SK-N-SH (cell line): Measurements from ENCODE around the gene EGFLAM. TPM values are rescaled to one million over a fixed set of nuclear protein-coding genes. Genes with fewer than 3 reads are reported as not detected.

Experiments
- CTCF ChIA-PET: fragments of 300-600, 350-600 bp; formaldehyde crosslinking; extraction: SDS; loops from one replicate; lab custom pipeline; 2021; lab: Yijun Ruan, JAX
- POLR2A ChIA-PET: fragments of 350-600 bp; sonication (Branson Sonifier 250); formaldehyde crosslinking; extraction: SDS; loops from one replicate; lab custom pipeline; 2020; ENCODE audit warnings: antibody characterized with exemption, inconsistent platforms; lab: Yijun Ruan, JAX
- DNase-seq: peaks from one replicate; pipeline ENCODE4 v3.0.0; 2012
- H2AFZ ChIP-seq: fragments of 200-600 bp; sonication (generic); 2 replicates; pipeline ENCODE4 v1.8.1; 2016; ENCODE audit warnings: antibody characterized with exemption, mild to moderate bottlenecking, low read depth
- H3F3A ChIP-seq: fragments of 200-600 bp; sonication (generic); replicated peaks from 2 replicates; pipeline ENCODE3; 2016; ENCODE audit warnings: antibody characterized with exemption, mild to moderate bottlenecking; ENCODE audit not compliant: insufficient read depth
- H3K27ac ChIP-seq, 2 experiments: fragments of 200-500 bp in 1 of 2; fragments of 200-600 bp in 1 of 2; sonication (Bioruptor generic) in 1 of 2; sonication (generic), shearing (Covaris generic) in 1 of 2; 2 replicates each; pipeline versions ENCODE4 v1.5.1 to v1.6.1; 2014 to 2016; ENCODE audit warnings: low read depth in 2 of 2, inconsistent platforms in 1 of 2, low read length in 1 of 2, mild to moderate bottlenecking in 1 of 2, mixed read lengths in 1 of 2
- H3K27me3 ChIP-seq: fragments of 200-600 bp; sonication (generic), shearing (Covaris generic); 2 replicates; pipeline ENCODE4 v1.6.1; 2016; ENCODE audit warnings: mixed run types; ENCODE audit not compliant: insufficient read depth
- H3K36me3 ChIP-seq, 2 experiments: fragments of 200-500 bp in 1 of 2; fragments of 200-600 bp in 1 of 2; sonication (Bioruptor generic) in 1 of 2; sonication (generic) in 1 of 2; replicated peaks in 1 of 2; 2 replicates each; pipeline versions ENCODE3 to v1.5.1; 2014 to 2016; ENCODE audit warnings: low read length in 1 of 2, mild to moderate bottlenecking in 1 of 2; ENCODE audit not compliant: insufficient read depth in 2 of 2, control insufficient read depth in 1 of 2
- H3K4me1 ChIP-seq, 2 experiments: fragments of 200-500 bp in 1 of 2; fragments of 200-600 bp in 1 of 2; sonication (Bioruptor generic) in 1 of 2; sonication (generic), shearing (Covaris generic) in 1 of 2; 2 replicates each; pipeline versions ENCODE4 v1.5.1 to v1.6.1; 2014 to 2016; ENCODE audit warnings: low read depth in 1 of 2, low read length in 1 of 2, mixed run types in 1 of 2; ENCODE audit not compliant: insufficient read depth in 2 of 2, control insufficient read depth in 1 of 2
- H3K4me2 ChIP-seq: fragments of 200-600 bp; sonication (generic), shearing (Covaris generic); 2 replicates; pipeline ENCODE4 v1.6.1; 2017; ENCODE audit warnings: mixed run types
- H3K4me3 ChIP-seq, 2 experiments: fragments of 200-500 bp in 1 of 2; fragments of 200-600 bp in 1 of 2; sonication (Bioruptor generic) in 1 of 2; sonication (generic), shearing (Covaris generic) in 1 of 2; 2 replicates each; pipeline versions ENCODE4 v1.5.1 to v1.8.1; 2014 to 2016; ENCODE audit warnings: low read depth in 2 of 2, inconsistent platforms in 1 of 2, low read length in 1 of 2, mild to moderate bottlenecking in 1 of 2, mixed read lengths in 1 of 2, moderate library complexity in 1 of 2
- H3K79me2 ChIP-seq: fragments of 200-600 bp; sonication (generic); 2 replicates; pipeline ENCODE4 v1.8.1; 2017; ENCODE audit warnings: mild to moderate bottlenecking; ENCODE audit not compliant: insufficient read depth
- H3K9ac ChIP-seq: fragments of 200-600 bp; sonication (generic); 2 replicates; pipeline ENCODE4 v1.6.1; 2017; ENCODE audit warnings: mixed run types
- H3K9me2 ChIP-seq: fragments of 200-600 bp; sonication (generic); 2 replicates; pipeline ENCODE4 v1.6.1; 2017; ENCODE audit warnings: mixed run types
- H3K9me3 ChIP-seq: fragments of 200-600 bp; sonication (generic); 2 replicates; pipeline ENCODE4 v1.6.1; 2017; ENCODE audit warnings: mixed run types, mild to moderate bottlenecking, moderate library complexity
- H4K20me1 ChIP-seq: fragments of 200-600 bp; sonication (generic); 2 replicates; pipeline ENCODE4 v1.6.1; 2017; ENCODE audit warnings: mild to moderate bottlenecking, mixed run types; ENCODE audit not compliant: insufficient read depth
- CHD2 ChIP-seq: fragments of 150-350 bp; IDR thresholded peaks from 2 replicates; pipeline ENCODE4 v1.6.1; 2018; ENCODE audit warnings: low read length; ENCODE audit not compliant: partially characterized antibody
- ELF1 ChIP-seq: IDR thresholded peaks from 2 replicates; pipeline ENCODE4 v1.4.0; 2012
- GABPA ChIP-seq: IDR thresholded peaks from 2 replicates; pipeline ENCODE4 v1.4.0; 2012; ENCODE audit warnings: low read depth, mild to moderate bottlenecking
- MEF2A ChIP-seq: IDR thresholded peaks from 2 replicates; pipeline ENCODE4 v1.4.0; 2012; ENCODE audit warnings: low read depth, borderline replicate concordance
- RAD21 ChIP-seq: IDR thresholded peaks from 2 replicates; pipeline ENCODE4 v1.6.1; 2012; ENCODE audit warnings: mild to moderate bottlenecking, low read length
- RCOR1 ChIP-seq: fragments of 150-350 bp; IDR thresholded peaks from 2 replicates; pipeline ENCODE4 v1.6.1; 2017; ENCODE audit warnings: antibody characterized with exemption, low read length
- RXRA ChIP-seq: IDR thresholded peaks from 2 replicates; pipeline ENCODE4 v1.4.0; 2012; ENCODE audit warnings: low read depth, mild to moderate bottlenecking, borderline replicate concordance
- SMC3 ChIP-seq: IDR thresholded peaks from 2 replicates; pipeline ENCODE4 v1.6.1; 2012; ENCODE audit warnings: low read depth, low read length, improper control_type of control experiment
- TCF12 ChIP-seq: IDR thresholded peaks from 2 replicates; pipeline ENCODE4 v1.4.0; 2012
- YY1 ChIP-seq: IDR thresholded peaks from 2 replicates; pipeline ENCODE4 v1.4.0; 2012; ENCODE audit warnings: low read depth, mild to moderate bottlenecking
- WGBS: methylation state at CpG from one replicate; pipeline ENCODE4 v1.1.6; 2017; ENCODE audit warnings: low lambda C conversion rate; 5-methylcytosine and 5-hydroxymethylcytosine counted together
- polyA plus RNA-seq, 3 experiments: library from polyadenylated mRNA; depleted of rRNA; stranded (reverse); fragments of >200 nt; gene quantifications; 2 replicates each; pipeline ENCODE4 v1.2.3, GENCODE V29; 2012
- TF ChIP-seq, protein P1 (sequence below): fragments of 200-600 bp; sonication (generic); IDR thresholded peaks from 2 replicates; pipeline ENCODE4 v1.6.1; 2017; ENCODE audit warnings: antibody characterized with exemption, mild to moderate bottlenecking, moderate library complexity
- TF ChIP-seq, protein P2 (sequence below): IDR thresholded peaks from 2 replicates; pipeline ENCODE4; 2012

The EGFLAM gene
- polyA plus RNA-seq, 1 of the 3 experiments (the other 2 are of a cell fraction) = 0.05 TPM

DNA sequence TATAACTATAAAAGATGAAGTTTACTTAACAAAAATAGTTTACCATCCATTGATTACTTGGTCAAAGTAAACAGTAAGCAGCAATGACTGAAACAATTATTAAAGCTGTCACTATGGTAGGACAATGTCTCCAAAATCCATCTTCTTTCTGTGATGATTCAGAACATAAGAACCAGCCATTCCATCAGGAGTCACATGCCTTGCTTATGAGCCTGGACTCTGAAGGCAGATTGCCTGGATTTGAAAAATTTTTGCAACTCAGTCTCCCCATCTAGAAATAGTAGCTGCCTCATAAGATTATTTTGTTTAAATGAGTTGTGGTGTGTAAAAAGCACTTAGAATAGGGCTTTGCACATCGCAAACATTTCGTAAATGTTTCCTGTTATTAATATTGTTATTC lies 161.9 kb downstream of the EGFLAM start:
- Histone ChIP-seq H3K79me2 (no peaks in the 10 kb centered on the region), H3K9ac (no peak overlapping the region), H4K20me1 (no peaks in the 10 kb centered on the region), H3K4me2 (no peak overlapping the region), H3K4me3 (no peak overlapping the region), H3K36me3 (no peaks in the 10 kb centered on the region), H3K4me1 (peaks cover 3 to 7% of the 10 kb centered on the region in 2 experiments; a peak in 1 of 4 replicates), H3K9me3 (no peaks in the 10 kb centered on the region), H3K27ac (no peak overlapping the region), H3F3A (no peaks in the 10 kb centered on the region), H3K9me2 (no peaks in the 10 kb centered on the region), H2AFZ (no peak overlapping the region), H3K27me3 (no peaks in the 10 kb centered on the region)
- ChIA-PET POLR2A (no interaction called here), CTCF (interaction anchor here (0.7 to 10.7 kb wide), 51 partner anchors 9 to 661 kb away, joined by 3 to 135 read pairs (median 4); no protein-coding TSS in a partner anchor)
- WGBS = 94% methylated on average over 2 of the region's 2 CpGs
- TF ChIP-seq GABPA (no peak), TCF12 (no peak)
- no peak for DNase-seq

GRCh38 chr5:38420691-38421390 lies 162.5 kb downstream of the EGFLAM start:
- Histone ChIP-seq H3K27ac (no peak overlapping the region), H3K9me3 (no peaks in the 10 kb centered on the region), H3K4me3 (no peak overlapping the region), H3K9me2 (no peaks in the 10 kb centered on the region), H2AFZ (no peak overlapping the region), H3K36me3 (no peaks in the 10 kb centered on the region), H3K9ac (no peak overlapping the region), H3K27me3 (no peaks in the 10 kb centered on the region), H3K4me2 (no peak overlapping the region), H3K79me2 (no peaks in the 10 kb centered on the region), H3K4me1 (peaks cover 3 to 7% of the 10 kb centered on the region in 2 experiments; a peak in 1 of 4 replicates), H3F3A (no peaks in the 10 kb centered on the region), H4K20me1 (no peaks in the 10 kb centered on the region)
- TF ChIP-seq RAD21 = peak; percentile 79
- TF ChIP-seq RCOR1 = no peak
- TF ChIP-seq, protein P1, sequence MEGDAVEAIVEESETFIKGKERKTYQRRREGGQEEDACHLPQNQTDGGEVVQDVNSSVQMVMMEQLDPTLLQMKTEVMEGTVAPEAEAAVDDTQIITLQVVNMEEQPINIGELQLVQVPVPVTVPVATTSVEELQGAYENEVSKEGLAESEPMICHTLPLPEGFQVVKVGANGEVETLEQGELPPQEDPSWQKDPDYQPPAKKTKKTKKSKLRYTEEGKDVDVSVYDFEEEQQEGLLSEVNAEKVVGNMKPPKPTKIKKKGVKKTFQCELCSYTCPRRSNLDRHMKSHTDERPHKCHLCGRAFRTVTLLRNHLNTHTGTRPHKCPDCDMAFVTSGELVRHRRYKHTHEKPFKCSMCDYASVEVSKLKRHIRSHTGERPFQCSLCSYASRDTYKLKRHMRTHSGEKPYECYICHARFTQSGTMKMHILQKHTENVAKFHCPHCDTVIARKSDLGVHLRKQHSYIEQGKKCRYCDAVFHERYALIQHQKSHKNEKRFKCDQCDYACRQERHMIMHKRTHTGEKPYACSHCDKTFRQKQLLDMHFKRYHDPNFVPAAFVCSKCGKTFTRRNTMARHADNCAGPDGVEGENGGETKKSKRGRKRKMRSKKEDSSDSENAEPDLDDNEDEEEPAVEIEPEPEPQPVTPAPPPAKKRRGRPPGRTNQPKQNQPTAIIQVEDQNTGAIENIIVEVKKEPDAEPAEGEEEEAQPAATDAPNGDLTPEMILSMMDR = peak; percentile 86
- TF ChIP-seq, protein P2, sequence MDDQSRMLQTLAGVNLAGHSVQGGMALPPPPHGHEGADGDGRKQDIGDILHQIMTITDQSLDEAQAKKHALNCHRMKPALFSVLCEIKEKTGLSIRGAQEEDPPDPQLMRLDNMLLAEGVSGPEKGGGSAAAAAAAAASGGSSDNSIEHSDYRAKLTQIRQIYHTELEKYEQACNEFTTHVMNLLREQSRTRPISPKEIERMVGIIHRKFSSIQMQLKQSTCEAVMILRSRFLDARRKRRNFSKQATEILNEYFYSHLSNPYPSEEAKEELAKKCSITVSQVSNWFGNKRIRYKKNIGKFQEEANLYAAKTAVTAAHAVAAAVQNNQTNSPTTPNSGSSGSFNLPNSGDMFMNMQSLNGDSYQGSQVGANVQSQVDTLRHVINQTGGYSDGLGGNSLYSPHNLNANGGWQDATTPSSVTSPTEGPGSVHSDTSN = peak; percentile 34; the same call in 1 of the 2 replicates
- no peak for TF ChIP-seq CHD2
- TF ChIP-seq MEF2A = no peak
- TF ChIP-seq RXRA = no peak
- TF ChIP-seq SMC3 = peak; percentile 79
- peak; percentile 54; the same call in 1 of the 2 replicates for TF ChIP-seq YY1
- no peak for TF ChIP-seq ELF1
- 30% methylated on average over 6 of the region's 6 CpGs for WGBS
- POLR2A ChIA-PET = no interaction called here
- DNase-seq = peak; percentile 67
- CTCF ChIA-PET = interaction anchor here (0.7 to 10.7 kb wide), 52 partner anchors 9 to 660 kb away, joined by 3 to 135 read pairs (median 4); no protein-coding TSS in a partner anchor
